ENCODE results near the gene E2F4. TPM values are rescaled to one million over a fixed set of nuclear protein-coding genes. Genes with fewer than 3 reads are reported as not detected.

E2F4 gene
- total and polyA plus RNA-seq, 10 of the 15 experiments (the other 5 are each of a cell fraction or from before 2014, with no cell fraction given) = 11.7 to 132 (median 95.9) TPM

GRCh38 chr16:67154578-67155294 lies 37.2 kb upstream of the E2F4 start (continued):
- no peak for TF ChIP-seq ZNF687 (IDR thresholded peaks at IDR 0.05)
- no peak for TF ChIP-seq SIX5 (IDR thresholded peaks at IDR 0.05; ENCODE audit: low read depth, low read length, severe bottlenecking)

- Histone ChIP-seq H3K9ac (ENCODE audit: control insufficient read depth, insufficient read depth, low read length) (no peak overlapping the region), H3K9me3 (replicated peaks; ENCODE audit: control insufficient read depth, insufficient read depth, low read length) (no peaks in the 10 kb centered on the region), H2AFZ (ENCODE audit: control insufficient read depth, low read depth, low read length) (no peak overlapping the region), H3K4me2 (ENCODE audit: control insufficient read depth, insufficient read depth) (peak overlapping the region; percentile 87), H3K27me3 (replicated peaks in 1 of 2; ENCODE audit: control insufficient read depth in 2 of 2, insufficient read depth in 2 of 2, low read length in 1 of 2) (no peaks in the 10 kb centered on the region), H4K20me1 (ENCODE audit: control insufficient read depth, insufficient read depth) (peaks cover 10% of the 10 kb centered on the region; the same call in 1 of the 2 replicates), H3K79me2 (ENCODE audit: control insufficient read depth, insufficient read depth, low read length) (peaks cover 11% of the 10 kb centered on the region), H3K4me1 (ENCODE audit: control insufficient read depth, insufficient read depth, low read length) (peaks cover 25% of the 10 kb centered on the region), H3K4me3 (peak overlapping the region; percentile 45; the same call in 1 of the 2 replicates), H3K36me3 (ENCODE audit: control insufficient read depth in 2 of 2, insufficient read depth in 2 of 2, low read length in 1 of 2) (no peaks in the 10 kb centered on the region), H3K27ac (ENCODE audit: control insufficient read depth, insufficient read depth) (no peak overlapping the region)
- intact Hi-C loops (cut with micrococcal nuclease; ENCODE audit: unreplicated experiment) = loop anchor here (1.0 to 5.0 kb wide), 4 partner anchors 53 to 507 kb away; partner anchors contain the start of genes ACD and PARD6A
- peak; percentile 52 for ATAC-seq
- in situ Hi-C loops (cut with MboI) = loop anchor here (10.0 kb wide), 1 partner anchor 181 kb away; no protein-coding TSS in a partner anchor
- POLR2A ChIA-PET = interaction anchor here (0.6 to 1.0 kb wide), 4 partner anchors 14 to 138 kb away, joined by 3 to 6 read pairs (median 4); partner anchors contain the start of gene NOL3
- WGBS (ENCODE audit: insufficient coverage, insufficient replicate concordance, low lambda C conversion rate, missing lambda C conversion rate) = 24% methylated on average over 54 of the region's 74 CpGs
- no peak for DNase-seq (ENCODE audit: low read depth, low spot score)
- RAD21 ChIA-PET (ENCODE audit: unreplicated experiment) = interaction anchor here (0.6 to 2.6 kb wide), 32 partner anchors 14 to 204 kb away, joined by 3 to 69 read pairs (median 4); partner anchors contain the start of genes NOL3 and PHAF1
- no TSS peak for BruUV-seq (replicated peaks)
- CTCF ChIA-PET = interaction anchor here (0.6 to 10.0 kb wide), 47 partner anchors 11 to 274 kb away, joined by 3 to 98 read pairs (median 5); partner anchors contain the start of genes EXOC3L1, NOL3 and PHAF1
- no peak for FAIRE-seq
- SMC1A ChIA-PET (ENCODE audit: uncharacterized antibody, unreplicated experiment) = interaction anchor here (0.7 to 2.1 kb wide), 10 partner anchors 15 to 180 kb away, joined by 3 to 18 read pairs (median 6); no protein-coding TSS in a partner anchor
- no peak for TF ChIP-seq CHD4 (IDR thresholded peaks at IDR 0.05)
- TF ChIP-seq RELA (IDR thresholded peaks at IDR 0.05; ENCODE audit: borderline replicate concordance, partially characterized antibody) = no peak
- TF ChIP-seq, protein P1, sequence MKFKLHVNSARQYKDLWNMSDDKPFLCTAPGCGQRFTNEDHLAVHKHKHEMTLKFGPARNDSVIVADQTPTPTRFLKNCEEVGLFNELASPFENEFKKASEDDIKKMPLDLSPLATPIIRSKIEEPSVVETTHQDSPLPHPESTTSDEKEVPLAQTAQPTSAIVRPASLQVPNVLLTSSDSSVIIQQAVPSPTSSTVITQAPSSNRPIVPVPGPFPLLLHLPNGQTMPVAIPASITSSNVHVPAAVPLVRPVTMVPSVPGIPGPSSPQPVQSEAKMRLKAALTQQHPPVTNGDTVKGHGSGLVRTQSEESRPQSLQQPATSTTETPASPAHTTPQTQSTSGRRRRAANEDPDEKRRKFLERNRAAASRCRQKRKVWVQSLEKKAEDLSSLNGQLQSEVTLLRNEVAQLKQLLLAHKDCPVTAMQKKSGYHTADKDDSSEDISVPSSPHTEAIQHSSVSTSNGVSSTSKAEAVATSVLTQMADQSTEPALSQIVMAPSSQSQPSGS (IDR thresholded peaks at IDR 0.05; ENCODE audit: low read length) = no peak
- TF ChIP-seq NFYB (IDR thresholded peaks at IDR 0.05; ENCODE audit: insufficient read depth, low read depth, low read length) = no peak
- TF ChIP-seq, protein P2, sequence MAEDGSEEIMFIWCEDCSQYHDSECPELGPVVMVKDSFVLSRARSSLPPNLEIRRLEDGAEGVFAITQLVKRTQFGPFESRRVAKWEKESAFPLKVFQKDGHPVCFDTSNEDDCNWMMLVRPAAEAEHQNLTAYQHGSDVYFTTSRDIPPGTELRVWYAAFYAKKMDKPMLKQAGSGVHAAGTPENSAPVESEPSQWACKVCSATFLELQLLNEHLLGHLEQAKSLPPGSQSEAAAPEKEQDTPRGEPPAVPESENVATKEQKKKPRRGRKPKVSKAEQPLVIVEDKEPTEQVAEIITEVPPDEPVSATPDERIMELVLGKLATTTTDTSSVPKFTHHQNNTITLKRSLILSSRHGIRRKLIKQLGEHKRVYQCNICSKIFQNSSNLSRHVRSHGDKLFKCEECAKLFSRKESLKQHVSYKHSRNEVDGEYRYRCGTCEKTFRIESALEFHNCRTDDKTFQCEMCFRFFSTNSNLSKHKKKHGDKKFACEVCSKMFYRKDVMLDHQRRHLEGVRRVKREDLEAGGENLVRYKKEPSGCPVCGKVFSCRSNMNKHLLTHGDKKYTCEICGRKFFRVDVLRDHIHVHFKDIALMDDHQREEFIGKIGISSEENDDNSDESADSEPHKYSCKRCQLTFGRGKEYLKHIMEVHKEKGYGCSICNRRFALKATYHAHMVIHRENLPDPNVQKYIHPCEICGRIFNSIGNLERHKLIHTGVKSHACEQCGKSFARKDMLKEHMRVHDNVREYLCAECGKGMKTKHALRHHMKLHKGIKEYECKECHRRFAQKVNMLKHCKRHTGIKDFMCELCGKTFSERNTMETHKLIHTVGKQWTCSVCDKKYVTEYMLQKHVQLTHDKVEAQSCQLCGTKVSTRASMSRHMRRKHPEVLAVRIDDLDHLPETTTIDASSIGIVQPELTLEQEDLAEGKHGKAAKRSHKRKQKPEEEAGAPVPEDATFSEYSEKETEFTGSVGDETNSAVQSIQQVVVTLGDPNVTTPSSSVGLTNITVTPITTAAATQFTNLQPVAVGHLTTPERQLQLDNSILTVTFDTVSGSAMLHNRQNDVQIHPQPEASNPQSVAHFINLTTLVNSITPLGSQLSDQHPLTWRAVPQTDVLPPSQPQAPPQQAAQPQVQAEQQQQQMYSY (CRISPR knock-in tag; IDR thresholded peaks at IDR 0.05) = no peak
- TF ChIP-seq MEF2B (IDR thresholded peaks at IDR 0.05; ENCODE audit: partially characterized antibody, poor library complexity, severe bottlenecking) = no peak
These were observed 36.4 kb upstream of the E2F4 start for GRCh38 chr16:67155295-67156142.
